Activated CD8-positive, alpha-beta memory T cell treated with anti-CD3 and anti-CD28 coated beads, Interleukin-2, amount 10 ng/mL, durations not matched to agents 7 days and 5 days (primary cell): ENCODE data around the gene TCF23. TPM values are rescaled to one million over a fixed set of nuclear protein-coding genes. Genes with fewer than 3 reads are reported as not detected.
"Not testable (repeated sequence)": the region's sequence is repeated elsewhere in the genome, so short reads cannot be mapped to it uniquely, and the experiment has no call there.

ENCODE experiments used
- ATAC-seq: fragments of 150-1000 bp; cut with Tn5 transposase; one replicate; pipeline ENCODE4 v1.10.0; 2021; ENCODE audit warnings: moderate library complexity
- CTCF ChIA-PET: fragments of 350-600 bp; sonication (Branson Sonifier 250); formaldehyde crosslinking; loops from one replicate; lab custom pipeline; 2021; ENCODE audit warnings: antibody characterized with exemption; lab: Charles Lee
- DNase-seq: peaks from one replicate; pipeline ENCODE4 v3.0.0-alpha.2; 2020
- H3K27ac Mint-ChIP-seq: one replicate; pipeline ENCODE4 v1.8.0; 2021; ENCODE audit warnings: mild to moderate bottlenecking, mixed read lengths
- H3K27me3 Mint-ChIP-seq: one replicate; pipeline ENCODE4 v1.8.0; 2021; ENCODE audit warnings: mixed read lengths
- H3K36me3 Mint-ChIP-seq: one replicate; pipeline ENCODE4 v1.8.0; 2021; ENCODE audit warnings: mild to moderate bottlenecking, mixed read lengths
- H3K4me1 Mint-ChIP-seq: one replicate; pipeline ENCODE4 v1.8.0; 2021; ENCODE audit warnings: mixed read lengths
- H3K4me3 Mint-ChIP-seq: one replicate; pipeline ENCODE4 v1.8.0; 2021; ENCODE audit warnings: mild to moderate bottlenecking, moderate library complexity, mixed read lengths
- H3K9me3 Mint-ChIP-seq: one replicate; pipeline ENCODE4 v1.8.0; 2022; ENCODE audit warnings: low read depth, mixed read lengths
- total RNA-seq, 2 experiments: library from RNA; stranded (reverse); gene quantifications; one replicate each; pipeline ENCODE4 v1.2.3, GENCODE V29; 2021

Gene TCF23
- total RNA-seq, 2 experiments from 2014 or later = not detected

GRCh38 chr2:27119330-27119670, 29.5 kb upstream of the TCF23 start:
- DNase-seq, H3K27ac Mint-ChIP-seq, ATAC-seq, H3K36me3 Mint-ChIP-seq, CTCF ChIA-PET, H3K9me3 Mint-ChIP-seq: not testable (repeated sequence)
- H3K4me3 Mint-ChIP-seq = peak overlapping the region; percentile 72
- peaks cover 16% of the 10 kb centered on the region for H3K4me1 Mint-ChIP-seq
- H3K27me3 Mint-ChIP-seq = peaks cover 36% of the 10 kb centered on the region

- Mint-ChIP-seq H3K9me3 (no peaks in the 10 kb centered on the region), H3K4me1 (peaks cover 16% of the 10 kb centered on the region)
- CTCF ChIA-PET = no interaction called here
Measured at GRCh38 chr2:27121906-27122305, 26.9 kb upstream of the TCF23 start.

DNA sequence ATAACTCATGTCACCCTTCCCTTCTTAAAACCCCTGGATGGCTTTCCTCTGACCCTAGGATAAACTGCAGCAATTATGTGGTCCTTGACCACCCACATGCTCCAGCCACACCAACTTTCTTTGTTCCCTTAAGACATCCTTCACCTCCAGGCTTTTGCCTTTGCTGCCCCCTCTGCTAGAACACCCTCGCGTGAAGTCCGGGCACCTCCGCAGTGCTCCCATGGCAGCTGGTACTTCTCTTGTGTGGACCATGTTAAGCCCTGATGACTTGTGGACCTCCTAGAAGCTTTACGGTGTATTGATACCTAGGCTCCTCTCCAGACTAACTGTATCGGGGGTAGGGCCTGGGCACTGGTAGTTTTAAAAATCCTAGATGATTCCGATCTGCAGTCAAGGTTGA, 26.0 kb upstream of the TCF23 start:
- Mint-ChIP-seq H3K4me3 (peak overlapping the region; percentile 79), H3K27ac (no peak overlapping the region), H3K9me3 (no peaks in the 10 kb centered on the region), H3K4me1 (peaks cover 16% of the 10 kb centered on the region), H3K36me3 (no peaks in the 10 kb centered on the region), H3K27me3 (peaks cover 34% of the 10 kb centered on the region)
- ATAC-seq (no peak), DNase-seq (no peak)
- CTCF ChIA-PET = interaction anchor here (0.7 to 3.4 kb wide), 6 partner anchors 11 to 161 kb away, joined by 3 to 32 read pairs (median 3); partner anchors contain the start of gene PREB

More at GRCh38 chr2:27121906-27122305, 26.9 kb upstream of the TCF23 start:
- H3K27me3 Mint-ChIP-seq = peaks cover 36% of the 10 kb centered on the region
- H3K36me3 Mint-ChIP-seq = no peaks in the 10 kb centered on the region
- no peak overlapping the region for H3K4me3 Mint-ChIP-seq
- no peak for ATAC-seq
- DNase-seq = no peak
- H3K27ac Mint-ChIP-seq = no peak overlapping the region

GRCh38 chr2:27123302-27124150, 25.3 kb upstream of the TCF23 start, which contains the start of gene ABHD1:
ABHD1 (plus strand) TSS chr2:27123815; CDS start chr2:27123949, 134 bp downstream.
- Mint-ChIP-seq H3K36me3 (no peaks in the 10 kb centered on the region), H3K4me3 (peak within 1 kb of the TSS; percentile 79), H3K27me3 (peaks cover 29% of the 10 kb centered on the region), H3K9me3 (no peaks in the 10 kb centered on the region), H3K27ac (peak within 1 kb of the TSS; percentile 41), H3K4me1 (peaks cover 16% of the 10 kb centered on the region)
- CTCF ChIA-PET = interaction anchor here (0.7 to 3.4 kb wide), 11 partner anchors 10 to 180 kb away, joined by 3 to 32 read pairs (median 3); partner anchors contain the start of genes KHK and PREB
- peak; percentile 92 for ATAC-seq
- peak; percentile 64 for DNase-seq

- no peak for ATAC-seq
- CTCF ChIA-PET = interaction anchor here (1.2 to 3.4 kb wide), 3 partner anchors 9 to 306 kb away, joined by 3 to 32 read pairs (median 7); partner anchors contain the start of gene PREB
- H3K4me3 Mint-ChIP-seq = no peak overlapping the region
- no peak for DNase-seq
- peaks cover 3% of the 10 kb centered on the region for H3K36me3 Mint-ChIP-seq
- no peaks in the 10 kb centered on the region for H3K9me3 Mint-ChIP-seq
- H3K4me1 Mint-ChIP-seq = peaks cover 8% of the 10 kb centered on the region
- peaks cover 18% of the 10 kb centered on the region for H3K27me3 Mint-ChIP-seq
- H3K27ac Mint-ChIP-seq = no peak overlapping the region
Measured at GRCh38 chr2:27125104-27125503, 23.7 kb upstream of the TCF23 start.

- Mint-ChIP-seq H3K9me3 (no peaks in the 10 kb centered on the region), H3K27ac (no peak overlapping the region)
- CTCF ChIA-PET = interaction anchor here (1.2 to 3.4 kb wide), 2 partner anchors 8 to 305 kb away, joined by 3 to 32 read pairs; partner anchors contain the start of gene PREB
Measured at GRCh38 chr2:27126252-27126710, 22.5 kb upstream of the TCF23 start.

GRCh38 chr2:27127883-27128667, 20.7 kb upstream of the TCF23 start:
- CTCF ChIA-PET = interaction anchor here (1.4 kb wide), 1 partner anchor 41 kb away, joined by 3 read pairs; the partner anchor contains the start of gene KHK
- peaks cover 1% of the 10 kb centered on the region for H3K27me3 Mint-ChIP-seq
- DNase-seq = no peak
- no peak for ATAC-seq
- H3K4me3 Mint-ChIP-seq = no peak overlapping the region
- H3K36me3 Mint-ChIP-seq = peaks cover 10% of the 10 kb centered on the region
- H3K4me1 Mint-ChIP-seq = peaks cover 15% of the 10 kb centered on the region
- no peaks in the 10 kb centered on the region for H3K9me3 Mint-ChIP-seq
- no peak overlapping the region for H3K27ac Mint-ChIP-seq

More at GRCh38 chr2:27126252-27126710, 22.5 kb upstream of the TCF23 start:
- ATAC-seq (no peak), DNase-seq (no peak)
- H3K27me3 Mint-ChIP-seq = peaks cover 11% of the 10 kb centered on the region
- H3K36me3 Mint-ChIP-seq = peaks cover 6% of the 10 kb centered on the region
- peaks cover 8% of the 10 kb centered on the region for H3K4me1 Mint-ChIP-seq
- H3K4me3 Mint-ChIP-seq = no peak overlapping the region

DNA sequence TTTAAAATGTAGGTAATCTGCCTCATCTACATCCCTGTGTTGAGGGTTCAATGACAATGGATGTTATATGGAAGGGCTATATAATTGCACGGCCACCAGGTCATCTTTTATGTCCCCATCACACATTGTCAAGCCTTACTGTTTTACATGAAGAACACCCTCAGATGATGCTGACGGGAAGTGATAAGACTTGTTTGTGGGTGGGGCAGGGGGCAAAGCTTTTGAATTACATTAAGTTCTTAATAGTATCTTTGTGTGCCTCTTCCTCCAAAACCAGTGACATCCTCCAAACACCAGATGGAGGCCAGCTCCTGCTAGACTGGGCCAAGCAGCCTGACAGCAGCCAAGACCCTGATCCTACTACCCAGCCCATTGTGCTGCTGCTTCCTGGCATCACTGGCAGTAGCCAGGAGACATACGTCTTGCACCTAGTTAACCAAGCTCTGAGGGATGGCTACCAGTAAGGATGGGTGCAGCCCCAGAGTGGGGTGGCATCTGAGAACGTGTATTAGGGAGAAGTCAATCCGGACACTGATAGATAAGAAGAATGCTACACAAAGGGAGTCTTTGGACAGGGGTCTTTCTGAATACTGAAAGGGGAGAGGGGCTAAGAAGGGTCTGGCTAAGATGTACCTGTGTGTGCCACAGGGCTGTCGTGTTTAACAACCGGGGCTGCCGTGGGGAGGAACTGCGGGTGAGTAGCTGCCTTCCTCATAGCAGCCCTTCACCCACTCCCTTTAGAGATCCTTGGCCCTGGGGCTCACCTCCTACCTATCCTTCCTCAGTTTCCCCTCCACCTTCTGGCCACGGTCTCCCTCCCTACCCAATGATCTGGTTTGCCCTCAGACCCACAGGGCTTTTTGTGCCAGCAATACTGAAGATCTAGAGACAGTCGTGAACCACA, 19.9 kb upstream of the TCF23 start:
- no peak overlapping the region for H3K27ac Mint-ChIP-seq
- CTCF ChIA-PET = no interaction called here
- no peaks in the 10 kb centered on the region for H3K27me3 Mint-ChIP-seq
- ATAC-seq = no peak
- H3K9me3 Mint-ChIP-seq = no peaks in the 10 kb centered on the region
- DNase-seq = no peak
- H3K36me3 Mint-ChIP-seq = peaks cover 10% of the 10 kb centered on the region
- H3K4me3 Mint-ChIP-seq = no peak overlapping the region
- peaks cover 18% of the 10 kb centered on the region for H3K4me1 Mint-ChIP-seq

GRCh38 chr2:27130396-27130795, 18.4 kb upstream of the TCF23 start:
- Mint-ChIP-seq H3K27me3 (no peaks in the 10 kb centered on the region), H3K4me3 (no peak overlapping the region), H3K9me3 (no peaks in the 10 kb centered on the region), H3K4me1 (peaks cover 23% of the 10 kb centered on the region), H3K36me3 (peaks cover 12% of the 10 kb centered on the region), H3K27ac (no peak overlapping the region)
- ATAC-seq (no peak), DNase-seq (no peak)
- CTCF ChIA-PET = no interaction called here

- DNase-seq = no peak
- H3K4me1 Mint-ChIP-seq = peaks cover 26% of the 10 kb centered on the region
- no peak for ATAC-seq
- no peaks in the 10 kb centered on the region for H3K27me3 Mint-ChIP-seq
- CTCF ChIA-PET = no interaction called here
- no peaks in the 10 kb centered on the region for H3K9me3 Mint-ChIP-seq
- no peak overlapping the region for H3K27ac Mint-ChIP-seq
- H3K4me3 Mint-ChIP-seq = no peak overlapping the region
- H3K36me3 Mint-ChIP-seq = peaks cover 12% of the 10 kb centered on the region
Measured at GRCh38 chr2:27131429-27131828, 17.4 kb upstream of the TCF23 start.

GRCh38 chr2:27133195-27133875, 15.5 kb upstream of the TCF23 start:
- Mint-ChIP-seq H3K4me3 (peak overlapping the region; percentile 93), H3K27ac (peak overlapping the region; percentile 82), H3K27me3 (no peaks in the 10 kb centered on the region), H3K9me3 (no peaks in the 10 kb centered on the region), H3K36me3 (peaks cover 12% of the 10 kb centered on the region), H3K4me1 (peaks cover 26% of the 10 kb centered on the region)
- ATAC-seq (no peak), DNase-seq (peak; percentile 52)
- CTCF ChIA-PET = interaction anchor here (0.8 to 3.3 kb wide), 18 partner anchors 9 to 171 kb away, joined by 3 to 32 read pairs (median 4); partner anchors contain the start of genes ABHD1, AGBL5 and TRIM54
